Measurements from ENCODE around the gene IPO8.
A peak's percentile ranks its signal among the peaks of the same experiment; 100 is the strongest.

The IPO8 gene

DNA sequence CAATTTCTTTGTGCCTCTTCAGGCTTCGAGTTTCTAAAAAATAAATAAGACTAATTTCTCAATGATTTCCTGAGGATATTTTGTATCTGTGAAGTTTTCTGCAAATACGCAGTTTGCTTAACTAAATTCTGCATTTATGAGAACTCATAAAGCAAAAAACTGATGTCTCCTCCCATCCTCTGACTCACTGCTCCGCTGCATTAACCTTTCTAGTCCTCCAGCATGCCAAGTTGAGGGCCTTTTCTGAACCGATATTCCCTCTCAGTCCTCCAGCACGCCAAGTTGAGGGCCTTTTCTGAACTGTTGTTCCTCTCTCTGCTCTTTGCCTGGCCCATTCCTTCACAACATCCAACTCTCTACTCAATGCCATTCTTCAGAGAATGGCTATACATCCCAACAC is 3.2 kb downstream of the IPO8 start:
- DNase-seq (ENCODE audit: low read depth): peak; percentile 66
- no peak overlapping the region for H3K4me3 ChIP-seq (ENCODE audit: control insufficient read depth, low read depth, low read length)
- TF ChIP-seq, protein P1, sequence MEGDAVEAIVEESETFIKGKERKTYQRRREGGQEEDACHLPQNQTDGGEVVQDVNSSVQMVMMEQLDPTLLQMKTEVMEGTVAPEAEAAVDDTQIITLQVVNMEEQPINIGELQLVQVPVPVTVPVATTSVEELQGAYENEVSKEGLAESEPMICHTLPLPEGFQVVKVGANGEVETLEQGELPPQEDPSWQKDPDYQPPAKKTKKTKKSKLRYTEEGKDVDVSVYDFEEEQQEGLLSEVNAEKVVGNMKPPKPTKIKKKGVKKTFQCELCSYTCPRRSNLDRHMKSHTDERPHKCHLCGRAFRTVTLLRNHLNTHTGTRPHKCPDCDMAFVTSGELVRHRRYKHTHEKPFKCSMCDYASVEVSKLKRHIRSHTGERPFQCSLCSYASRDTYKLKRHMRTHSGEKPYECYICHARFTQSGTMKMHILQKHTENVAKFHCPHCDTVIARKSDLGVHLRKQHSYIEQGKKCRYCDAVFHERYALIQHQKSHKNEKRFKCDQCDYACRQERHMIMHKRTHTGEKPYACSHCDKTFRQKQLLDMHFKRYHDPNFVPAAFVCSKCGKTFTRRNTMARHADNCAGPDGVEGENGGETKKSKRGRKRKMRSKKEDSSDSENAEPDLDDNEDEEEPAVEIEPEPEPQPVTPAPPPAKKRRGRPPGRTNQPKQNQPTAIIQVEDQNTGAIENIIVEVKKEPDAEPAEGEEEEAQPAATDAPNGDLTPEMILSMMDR (conservative IDR thresholded peaks at IDR 0.05; ENCODE audit: control insufficient read depth, insufficient read depth, low read depth, low read length): no peak

DNA sequence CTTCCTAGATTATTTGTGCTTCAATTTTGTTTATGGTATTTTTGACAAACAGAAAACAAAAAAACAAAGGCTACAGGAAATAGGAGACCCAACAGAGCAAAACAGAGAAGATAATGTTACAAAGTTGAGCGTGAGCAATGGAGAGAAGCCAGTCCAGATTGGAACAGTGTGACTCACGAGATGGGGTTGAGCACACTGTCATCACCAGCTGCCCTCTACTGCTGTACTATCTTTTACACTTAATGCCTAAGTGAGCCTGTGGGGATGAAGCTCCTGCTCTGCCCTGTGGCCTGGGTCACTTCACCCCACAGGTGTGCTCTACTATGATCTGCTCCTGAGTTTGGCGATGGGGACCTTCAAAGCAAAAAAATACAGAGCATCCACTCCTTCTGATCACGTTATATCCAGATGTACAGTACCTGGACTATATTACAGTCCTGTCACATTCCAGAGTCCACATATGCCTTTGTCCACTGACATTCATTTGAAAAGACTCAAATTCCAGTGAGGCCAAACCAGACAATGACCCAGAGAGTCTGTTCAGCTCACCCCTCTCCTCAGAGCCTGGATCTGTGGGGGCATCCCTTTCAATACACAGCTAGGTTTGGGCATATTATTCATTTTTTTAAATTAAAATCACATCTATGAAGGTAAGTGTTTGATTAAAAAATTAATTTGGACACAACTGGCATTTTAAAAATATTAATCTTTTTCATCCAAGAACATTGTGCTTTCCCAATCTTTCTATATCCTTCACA is 4.4 kb downstream of the IPO8 start:
- TF ChIP-seq, protein P1 (conservative IDR thresholded peaks at IDR 0.05; ENCODE audit: control insufficient read depth, insufficient read depth, low read depth, low read length): peak; percentile 4
- no peak overlapping the region for H3K4me3 ChIP-seq (ENCODE audit: control insufficient read depth, low read depth, low read length)
- DNase-seq (ENCODE audit: low read depth): peak; percentile 90

DNA sequence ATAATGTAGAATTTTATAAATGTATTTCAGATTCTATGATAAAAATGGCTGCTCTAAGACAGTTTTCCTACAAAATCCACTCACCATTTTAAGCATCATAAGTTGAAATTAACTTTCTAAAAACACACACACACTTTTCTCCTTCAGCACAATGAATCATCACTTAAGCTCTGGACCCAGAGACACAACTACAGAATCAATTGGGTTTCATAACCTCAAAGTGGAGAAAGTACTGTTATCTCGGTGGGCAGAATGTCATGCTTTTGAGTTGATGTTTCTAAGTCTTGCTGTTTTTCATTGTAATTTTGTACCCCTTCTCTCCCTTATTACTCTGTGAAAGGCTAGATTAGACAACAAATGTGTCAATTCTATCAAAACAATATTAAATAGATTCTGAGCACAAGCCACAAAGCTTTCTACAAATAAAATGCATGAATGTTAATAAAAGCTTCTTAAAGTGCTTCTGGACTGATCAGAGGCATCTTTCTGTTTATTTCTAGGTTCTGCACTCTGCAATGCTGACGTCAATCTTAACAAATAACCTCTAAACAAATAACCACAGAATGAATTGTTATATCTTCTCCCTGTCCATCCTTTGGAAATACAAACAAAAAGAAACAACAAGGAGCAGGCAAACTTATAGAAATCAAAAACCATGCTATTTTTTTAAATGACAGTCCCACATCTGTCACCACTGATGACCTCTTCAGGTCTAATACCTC is 8.2 kb downstream of the IPO8 start:
- TF ChIP-seq, protein P1 (conservative IDR thresholded peaks at IDR 0.05; ENCODE audit: control insufficient read depth, insufficient read depth, low read depth, low read length): no peak
- no peak overlapping the region for H3K4me3 ChIP-seq (ENCODE audit: control insufficient read depth, low read depth, low read length)
- DNase-seq (ENCODE audit: low read depth): peak; percentile 37

DNA sequence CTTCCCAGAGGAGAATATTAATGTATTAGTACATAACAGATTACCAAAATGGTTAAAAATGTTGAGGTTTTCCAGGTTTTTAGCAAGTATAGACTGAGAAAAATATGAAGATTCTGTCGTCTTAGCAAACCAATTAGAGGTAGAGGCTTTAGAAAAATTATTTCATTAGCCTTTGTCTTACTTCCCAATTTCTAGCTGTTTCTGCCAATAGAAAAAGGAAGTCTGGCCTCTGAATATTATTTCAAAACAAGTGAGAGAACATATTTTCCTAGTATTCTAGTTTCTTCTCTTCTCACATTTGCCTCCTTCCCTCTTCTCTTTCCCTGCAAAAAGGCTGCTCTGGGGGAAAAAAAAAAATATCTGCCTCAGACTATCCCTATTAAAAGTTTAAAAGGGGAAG is 16.4 kb downstream of the IPO8 start:
- no peak overlapping the region for H3K4me3 ChIP-seq (ENCODE audit: control insufficient read depth, low read depth, low read length)
- TF ChIP-seq, protein P1 (conservative IDR thresholded peaks at IDR 0.05; ENCODE audit: control insufficient read depth, insufficient read depth, low read depth, low read length): no peak
- DNase-seq (ENCODE audit: low read depth): no peak

DNA sequence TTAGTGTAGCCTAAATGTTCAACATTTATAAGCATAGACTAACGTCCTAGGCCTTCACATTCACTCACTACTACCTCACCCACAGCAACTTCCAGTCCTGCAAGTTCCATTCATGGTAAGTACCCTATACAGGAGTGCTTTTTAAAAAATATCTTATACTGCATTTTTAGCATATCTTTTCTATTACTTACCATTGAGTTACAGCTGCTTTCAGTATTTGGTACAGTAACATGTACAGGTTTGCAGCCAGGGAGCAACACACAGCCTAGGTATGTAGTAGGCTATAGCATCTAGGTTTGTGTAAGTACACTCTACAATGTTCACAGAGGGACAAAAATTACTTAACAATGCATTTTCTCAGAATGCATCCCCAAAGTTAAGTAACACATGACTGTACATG is 17.4 kb downstream of the IPO8 start:
- TF ChIP-seq, protein P1 (conservative IDR thresholded peaks at IDR 0.05; ENCODE audit: control insufficient read depth, insufficient read depth, low read depth, low read length): no peak
- no peak for DNase-seq (ENCODE audit: low read depth)
- no peak overlapping the region for H3K4me3 ChIP-seq (ENCODE audit: control insufficient read depth, low read depth, low read length)

DNA sequence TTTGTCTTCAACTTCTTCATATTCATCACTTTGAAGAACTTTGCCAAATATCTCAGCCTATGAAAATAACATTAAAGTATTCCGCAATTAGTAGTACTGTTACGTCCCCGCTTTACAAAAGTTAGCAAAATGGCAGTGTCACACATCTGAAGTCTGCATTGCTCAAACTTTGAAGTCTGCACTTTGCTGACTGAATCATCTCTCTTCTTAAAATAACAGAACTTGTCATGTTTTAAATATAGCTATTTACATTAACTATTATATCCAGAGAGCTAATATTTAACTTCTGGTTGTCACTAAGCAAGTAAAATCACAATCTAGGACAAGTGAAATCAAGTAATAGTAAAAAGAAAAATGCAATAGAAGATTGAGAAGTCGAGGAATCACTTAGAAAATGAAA is 34.5 kb downstream of the IPO8 start:
- no peak for DNase-seq (ENCODE audit: low read depth)
- H3K4me3 ChIP-seq (ENCODE audit: control insufficient read depth, low read depth, low read length): no peak overlapping the region
- TF ChIP-seq, protein P1 (conservative IDR thresholded peaks at IDR 0.05; ENCODE audit: control insufficient read depth, insufficient read depth, low read depth, low read length): no peak
